NCI-H2227 (cell line): ENCODE data around the gene MAGEA3.
"Not testable (repeated sequence)": the region's sequence is repeated elsewhere in the genome, so short reads cannot be mapped to it uniquely, and the experiment has no call there.

Experiments
- DNase-seq: peaks from one replicate; lab custom pipeline; 2025; ENCODE audit not compliant: unreplicated experiment; lab: John Stamatoyannopoulos, UW

The MAGEA3 gene, protein sequence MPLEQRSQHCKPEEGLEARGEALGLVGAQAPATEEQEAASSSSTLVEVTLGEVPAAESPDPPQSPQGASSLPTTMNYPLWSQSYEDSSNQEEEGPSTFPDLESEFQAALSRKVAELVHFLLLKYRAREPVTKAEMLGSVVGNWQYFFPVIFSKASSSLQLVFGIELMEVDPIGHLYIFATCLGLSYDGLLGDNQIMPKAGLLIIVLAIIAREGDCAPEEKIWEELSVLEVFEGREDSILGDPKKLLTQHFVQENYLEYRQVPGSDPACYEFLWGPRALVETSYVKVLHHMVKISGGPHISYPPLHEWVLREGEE

DNA sequence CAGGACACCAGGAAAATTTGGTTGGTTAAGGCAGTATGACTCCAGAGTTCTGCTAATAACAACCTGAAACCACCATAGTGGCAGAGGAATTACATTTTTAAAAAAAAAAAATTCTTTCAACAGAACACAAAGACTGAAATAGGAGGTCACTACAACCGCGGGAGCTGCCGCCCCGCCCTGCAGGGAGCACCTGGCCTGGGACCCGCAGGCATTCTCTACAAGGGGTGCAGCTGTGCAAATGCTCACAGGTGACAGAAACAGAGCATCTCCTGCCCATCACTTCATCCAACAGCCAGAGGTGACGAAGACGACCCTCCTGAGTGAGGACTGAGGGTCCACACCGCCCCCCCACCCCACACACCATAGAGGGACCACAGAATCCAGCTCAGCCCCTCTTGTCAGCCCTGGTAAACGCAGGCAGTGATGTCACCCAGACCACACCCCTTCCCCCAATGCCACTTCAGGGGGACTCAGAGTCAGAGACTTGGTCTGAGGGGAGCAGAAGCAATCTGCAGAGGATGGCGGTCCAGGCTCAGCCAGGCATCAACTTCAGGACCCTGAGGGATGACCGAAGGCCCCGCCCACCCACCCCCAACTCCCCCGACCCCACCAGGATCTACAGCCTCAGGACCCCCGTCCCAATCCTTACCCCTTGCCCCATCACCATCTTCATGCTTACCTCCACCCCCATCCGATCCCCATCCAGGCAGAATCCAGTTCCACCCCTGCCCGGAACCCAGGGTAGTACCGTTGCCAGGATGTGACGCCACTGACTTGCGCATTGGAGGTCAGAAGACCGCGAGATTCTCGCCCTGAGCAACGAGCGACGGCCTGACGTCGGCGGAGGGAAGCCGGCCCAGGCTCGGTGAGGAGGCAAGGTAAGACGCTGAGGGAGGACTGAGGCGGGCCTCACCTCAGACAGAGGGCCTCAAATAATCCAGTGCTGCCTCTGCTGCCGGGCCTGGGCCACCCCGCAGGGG is at the start of gene MAGEA3:
Gene MAGEA3, plus strand, starts transcription at position 843 of the 980 bp plus-strand sequence. CDS start 2,039 bp downstream, outside the sequence.
- not testable (repeated sequence) for DNase-seq

DNA sequence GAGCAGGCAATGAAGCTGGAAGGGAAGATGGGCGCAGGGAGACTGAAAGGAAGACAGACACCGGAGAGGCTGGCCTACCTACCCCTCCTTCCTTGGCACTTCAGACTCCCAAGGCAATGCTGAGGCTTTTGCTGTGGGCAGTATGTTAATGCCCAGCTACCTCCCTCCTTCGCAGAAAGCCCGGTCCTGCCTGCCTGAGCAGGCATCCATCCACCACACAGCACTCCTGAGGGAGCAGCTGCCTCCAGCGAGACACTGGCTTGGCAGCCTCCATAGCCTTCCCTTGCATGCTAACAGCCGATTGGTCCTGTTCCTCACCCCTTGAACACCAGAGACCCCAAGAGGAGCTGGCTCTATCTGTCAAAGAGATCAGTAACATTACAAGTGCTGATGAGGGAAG is 46.5 kb upstream of the MAGEA3 start:
- DNase-seq, result no peak

DNA sequence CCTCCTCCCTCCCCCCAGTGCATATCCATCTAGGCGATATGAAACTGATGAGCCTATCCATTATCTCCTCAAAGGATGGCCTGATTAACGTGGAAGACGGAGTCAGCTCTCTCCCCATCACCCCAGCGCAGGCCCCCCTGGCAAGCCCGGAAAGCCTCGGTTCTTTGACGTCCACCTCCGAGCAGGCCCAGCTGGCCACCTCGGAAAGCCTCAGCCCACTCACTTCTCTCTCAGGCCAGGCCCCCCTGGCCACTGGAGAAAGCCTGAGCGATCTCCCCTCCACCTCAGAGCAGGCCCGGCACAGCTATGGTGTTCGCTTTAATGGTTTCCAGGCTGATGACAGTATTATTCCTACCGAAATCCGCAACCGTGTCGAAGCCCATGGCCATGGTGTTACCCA is 46.1 kb upstream of the MAGEA3 start:
- no peak for DNase-seq

DNA sequence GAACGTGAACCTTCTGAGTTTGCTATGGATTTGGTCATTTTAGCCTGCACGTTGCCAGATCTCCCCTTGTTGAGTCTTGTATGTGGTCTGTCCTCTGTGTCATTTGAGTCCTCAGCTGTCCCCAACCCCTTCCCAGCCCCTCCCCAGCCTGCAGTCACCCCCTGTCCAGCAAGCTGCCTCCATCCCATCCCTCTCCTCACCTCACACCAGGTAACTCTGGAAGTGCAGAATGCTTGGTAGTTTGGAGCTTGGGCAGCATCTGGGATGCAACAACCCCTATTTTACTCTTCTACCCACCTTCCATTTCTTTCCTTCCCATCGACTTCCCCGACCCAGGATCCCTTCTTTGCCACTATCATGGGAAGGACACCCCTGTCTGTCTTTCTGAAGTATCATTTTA is 42.5 kb upstream of the MAGEA3 start:
- DNase-seq, result no peak

DNA sequence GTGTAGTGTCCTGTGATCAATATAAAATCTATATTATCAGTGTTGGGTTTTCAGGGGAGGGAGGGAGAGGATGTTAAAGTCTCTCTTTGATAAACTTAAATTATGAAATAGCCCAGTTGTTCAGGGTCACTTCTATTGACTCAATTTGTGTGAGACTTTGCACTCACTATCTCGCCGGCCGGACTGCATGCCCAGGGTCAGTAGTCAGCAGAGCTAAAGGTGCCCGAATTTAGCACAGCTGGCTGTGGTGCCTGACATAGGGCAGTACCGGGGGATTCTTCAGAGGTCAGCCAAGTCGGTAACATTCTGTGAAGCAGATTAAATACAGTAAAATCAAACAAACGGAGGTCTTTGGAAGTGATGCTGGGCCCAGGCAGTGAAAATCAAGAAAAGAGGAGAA is 41.7 kb upstream of the MAGEA3 start:
- DNase-seq, result no peak

DNA sequence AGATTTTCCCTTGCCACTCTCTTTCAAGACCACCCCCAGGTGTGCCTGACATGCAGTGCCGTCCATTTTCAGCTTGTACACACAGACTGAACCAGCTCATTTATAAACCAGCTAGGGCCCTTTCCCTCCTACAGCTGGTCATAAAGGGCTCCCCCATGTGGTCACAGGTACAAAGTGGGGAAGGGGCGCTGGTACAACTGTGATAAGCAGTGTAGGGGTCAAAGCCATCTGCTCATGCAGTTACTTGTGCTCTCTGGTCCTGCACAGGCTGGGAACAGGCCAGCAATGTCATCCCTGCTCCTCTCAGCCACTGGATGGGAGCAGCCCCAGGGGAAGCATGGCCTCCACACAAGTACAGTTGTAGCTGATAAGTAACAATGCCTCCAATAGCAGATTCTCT is 40.3 kb upstream of the MAGEA3 start:
- no peak for DNase-seq

DNA sequence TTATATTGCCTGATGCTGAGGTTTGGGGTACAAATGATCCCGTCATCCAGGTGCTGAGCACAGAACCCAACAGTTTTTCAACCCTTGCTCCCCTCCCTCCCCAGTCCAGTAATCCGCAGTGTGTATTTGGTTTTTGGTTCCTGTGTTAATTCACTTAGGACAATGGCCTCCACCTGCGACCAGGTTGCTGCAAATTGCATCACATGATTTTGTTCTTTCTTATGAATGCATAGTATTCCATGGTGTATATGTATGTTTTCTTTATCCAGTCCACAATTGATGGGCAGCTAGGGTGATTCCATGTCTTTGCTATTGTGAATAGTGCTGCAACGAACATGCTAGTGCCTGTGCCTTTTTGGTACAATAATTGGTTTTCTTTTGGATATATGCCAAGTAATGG is 35.5 kb upstream of the MAGEA3 start:
- no peak for DNase-seq

DNA sequence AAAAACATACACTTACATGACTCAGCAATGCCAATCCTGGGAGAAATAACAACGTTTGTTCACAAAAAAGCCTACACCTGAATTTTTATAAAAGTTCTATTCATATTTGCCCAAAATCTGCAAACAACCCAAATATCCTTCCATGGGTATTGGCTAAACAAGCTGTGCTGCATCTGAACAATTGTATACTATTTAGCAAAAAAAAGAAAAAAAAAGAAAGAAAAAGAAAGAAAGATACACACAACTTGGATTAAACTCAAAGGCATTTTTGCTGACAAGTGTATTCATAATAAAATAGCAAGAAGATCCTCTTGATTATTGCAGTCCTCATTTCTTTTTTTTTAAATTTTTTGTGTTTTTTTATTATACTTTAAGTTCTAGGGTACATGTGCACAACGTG is 24.5 kb upstream of the MAGEA3 start:
- no peak for DNase-seq

DNA sequence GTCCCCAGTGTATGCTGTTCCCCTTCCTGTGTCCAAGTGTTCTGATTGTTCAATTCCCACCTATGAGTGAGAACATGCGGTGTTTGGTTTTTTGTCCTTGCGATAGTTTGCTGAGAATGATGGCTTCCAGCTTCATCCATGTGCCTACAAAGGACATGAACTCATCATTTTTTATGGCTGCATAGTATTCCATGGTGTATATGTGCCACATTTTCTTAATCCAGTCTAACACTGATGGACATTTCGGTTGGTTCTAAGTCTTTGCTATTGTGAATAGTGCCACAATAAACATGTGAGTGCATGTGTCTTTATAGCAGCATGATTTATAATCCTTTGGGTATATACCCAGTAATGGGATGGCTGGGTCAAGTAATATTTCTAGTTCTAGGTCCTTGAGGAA is 23.9 kb upstream of the MAGEA3 start:
- not testable (repeated sequence) for DNase-seq

DNA sequence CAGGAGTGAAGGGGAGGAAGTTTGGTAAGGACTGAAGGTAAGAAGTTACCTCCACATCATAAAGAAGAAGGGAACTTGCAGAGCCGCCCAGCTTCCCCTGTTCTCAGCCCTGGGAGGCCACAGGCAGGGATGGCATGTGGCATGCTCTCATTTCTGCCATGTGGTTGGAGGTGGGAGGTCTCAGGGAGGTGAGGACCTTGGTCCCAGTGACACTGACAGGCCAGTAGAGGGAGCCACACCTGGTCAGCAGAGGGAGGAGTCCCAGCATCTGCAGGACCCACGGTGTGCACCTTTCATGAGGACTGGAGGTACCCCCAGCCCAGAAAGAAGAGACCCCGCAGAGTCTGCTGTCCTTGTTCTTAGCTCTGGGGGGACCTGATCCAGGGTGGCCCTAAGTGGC is 17.6 kb upstream of the MAGEA3 start:
- DNase-seq, result not testable (repeated sequence)

DNA sequence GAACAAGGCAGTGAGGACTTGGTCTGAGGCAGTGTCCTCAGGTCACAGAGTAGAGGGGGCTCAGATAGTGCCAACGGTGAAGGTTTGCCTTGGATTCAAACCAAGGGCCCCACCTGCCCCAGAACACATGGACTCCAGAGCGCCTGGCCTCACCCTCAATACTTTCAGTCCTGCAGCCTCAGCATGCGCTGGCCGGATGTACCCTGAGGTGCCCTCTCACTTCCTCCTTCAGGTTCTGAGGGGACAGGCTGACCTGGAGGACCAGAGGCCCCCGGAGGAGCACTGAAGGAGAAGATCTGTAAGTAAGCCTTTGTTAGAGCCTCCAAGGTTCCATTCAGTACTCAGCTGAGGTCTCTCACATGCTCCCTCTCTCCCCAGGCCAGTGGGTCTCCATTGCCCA is 1.8 kb downstream of the MAGEA3 start:
- DNase-seq, result not testable (repeated sequence)

DNA sequence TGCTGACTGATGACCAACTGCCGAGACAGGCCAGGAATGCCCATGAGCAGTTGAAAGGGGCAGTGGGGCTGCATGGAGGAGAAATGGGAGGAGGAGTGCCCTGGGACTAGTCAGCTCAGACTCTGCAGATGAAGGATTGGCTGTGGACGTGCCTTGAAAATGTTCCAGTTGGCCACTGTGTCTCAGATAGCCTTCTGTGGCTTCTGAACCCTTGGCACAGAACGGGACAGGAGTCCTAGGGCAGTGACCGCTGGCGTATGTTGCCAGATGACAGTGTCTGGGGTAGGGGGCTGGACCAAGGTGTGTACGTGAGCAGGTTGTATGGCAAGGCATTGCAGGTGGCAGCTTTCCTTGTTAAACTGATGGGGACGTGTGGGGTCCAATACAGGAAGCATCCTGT is 7.9 kb downstream of the MAGEA3 start:
- DNase-seq, result not testable (repeated sequence)

DNA sequence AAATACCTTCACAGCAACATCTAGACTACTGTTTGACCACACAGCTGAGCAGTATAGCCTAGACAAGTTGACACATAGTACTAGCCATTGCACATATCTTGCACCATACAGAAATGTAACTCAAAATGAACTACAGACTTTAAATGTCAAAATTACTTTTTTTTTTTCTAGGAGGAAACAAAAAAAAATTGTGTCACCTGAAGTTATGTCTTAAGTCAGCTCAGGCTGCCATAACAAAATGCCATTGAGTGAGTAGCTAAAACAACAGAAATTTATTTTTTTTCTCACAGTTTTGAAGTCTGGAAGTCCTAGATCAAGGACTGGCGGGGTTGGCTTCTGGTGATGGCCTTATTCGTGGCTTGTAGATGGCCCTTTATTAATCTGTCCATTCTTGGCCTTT is 10.6 kb downstream of the MAGEA3 start, which contains the start of gene CSAG2:
Gene CSAG2, minus strand, starts transcription at position 101 of the 400 bp plus-strand sequence. CDS start 161 bp downstream, outside the sequence.
- DNase-seq, result not testable (repeated sequence)

DNA sequence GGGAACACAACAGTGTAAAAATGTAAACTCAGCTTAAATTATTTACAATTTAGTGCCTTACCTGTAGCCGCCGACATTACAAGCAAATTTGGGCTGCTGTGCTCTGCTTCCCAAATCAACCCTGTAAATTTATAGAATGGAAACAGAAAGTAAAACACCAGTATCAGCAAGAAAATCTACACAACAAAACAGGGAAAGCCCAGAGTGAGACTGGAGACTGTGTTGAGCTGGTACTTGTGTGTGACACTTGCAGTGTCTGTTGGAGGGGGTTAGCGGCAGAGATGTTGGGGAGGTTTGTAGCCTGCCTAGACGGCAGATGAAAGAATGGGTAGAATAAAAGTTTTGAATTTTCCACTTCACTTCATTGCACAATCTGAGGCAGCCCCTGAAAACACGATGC is 14.6 kb downstream of the MAGEA3 start:
- DNase-seq, result not testable (repeated sequence)

DNA sequence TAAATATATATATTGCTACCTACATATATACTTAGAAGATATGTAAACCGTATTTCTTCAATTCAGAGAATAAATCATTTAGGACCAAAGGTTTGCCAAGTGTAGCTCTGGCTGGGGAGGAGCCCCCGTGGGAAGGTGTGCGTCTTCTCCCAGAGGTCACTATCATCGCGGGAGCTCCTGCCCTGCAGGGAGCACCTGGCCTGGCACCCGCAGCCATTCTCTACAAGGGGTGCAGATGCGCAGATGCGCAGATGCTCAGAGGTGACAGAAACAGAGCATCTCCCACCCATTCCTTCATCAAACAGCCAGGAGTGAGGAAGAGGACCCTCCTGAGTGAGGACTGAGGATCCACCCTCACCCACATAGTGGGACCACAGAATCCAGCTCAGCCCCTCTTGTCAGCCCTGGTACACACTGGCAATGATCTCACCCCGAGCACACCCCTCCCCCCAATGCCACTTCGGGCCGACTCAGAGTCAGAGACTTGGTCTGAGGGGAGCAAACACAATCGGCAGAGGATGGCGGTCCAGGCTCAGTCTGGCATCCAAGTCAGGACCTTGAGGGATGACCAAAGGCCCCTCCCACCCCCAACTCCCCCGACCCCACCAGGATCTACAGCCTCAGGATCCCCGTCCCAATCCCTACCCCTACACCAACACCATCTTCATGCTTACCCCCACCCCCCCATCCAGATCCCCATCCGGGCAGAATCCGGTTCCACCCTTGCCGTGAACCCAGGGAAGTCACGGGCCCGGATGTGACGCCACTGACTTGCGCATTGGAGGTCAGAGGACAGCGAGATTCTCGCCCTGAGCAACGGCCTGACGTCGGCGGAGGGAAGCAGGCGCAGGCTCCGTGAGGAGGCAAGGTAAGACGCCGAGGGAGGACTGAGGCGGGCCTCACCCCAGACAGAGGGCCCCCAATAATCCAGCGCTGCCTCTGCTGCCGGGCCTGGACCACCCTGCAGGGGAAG is 15.5 kb downstream of the MAGEA3 start, which contains the start of gene MAGEA2B:
Gene MAGEA2B, plus strand, starts transcription at position 814 of the 973 bp plus-strand sequence. CDS start 2,479 bp downstream, outside the sequence.
- DNase-seq, result not testable (repeated sequence)

DNA sequence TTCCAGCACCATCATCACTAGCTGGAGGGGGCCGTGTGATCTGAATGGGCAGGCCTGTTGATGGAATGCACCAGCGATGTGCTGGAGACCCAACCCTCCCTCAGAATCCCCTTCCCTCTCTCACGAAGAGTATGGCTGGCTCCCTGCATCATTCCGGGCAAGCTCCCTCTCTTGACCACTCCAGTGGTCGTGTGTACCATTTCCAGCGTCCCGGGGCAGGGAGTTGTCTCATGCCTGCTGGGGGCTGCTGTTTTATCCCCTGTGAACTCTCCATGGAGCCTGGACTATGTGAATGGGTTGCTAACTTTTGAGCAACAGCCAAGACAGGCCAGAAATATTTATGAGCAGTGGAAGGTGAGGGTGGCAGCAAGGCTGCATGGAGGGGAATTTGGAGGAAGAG is 26.8 kb downstream of the MAGEA3 start:
- no peak for DNase-seq

DNA sequence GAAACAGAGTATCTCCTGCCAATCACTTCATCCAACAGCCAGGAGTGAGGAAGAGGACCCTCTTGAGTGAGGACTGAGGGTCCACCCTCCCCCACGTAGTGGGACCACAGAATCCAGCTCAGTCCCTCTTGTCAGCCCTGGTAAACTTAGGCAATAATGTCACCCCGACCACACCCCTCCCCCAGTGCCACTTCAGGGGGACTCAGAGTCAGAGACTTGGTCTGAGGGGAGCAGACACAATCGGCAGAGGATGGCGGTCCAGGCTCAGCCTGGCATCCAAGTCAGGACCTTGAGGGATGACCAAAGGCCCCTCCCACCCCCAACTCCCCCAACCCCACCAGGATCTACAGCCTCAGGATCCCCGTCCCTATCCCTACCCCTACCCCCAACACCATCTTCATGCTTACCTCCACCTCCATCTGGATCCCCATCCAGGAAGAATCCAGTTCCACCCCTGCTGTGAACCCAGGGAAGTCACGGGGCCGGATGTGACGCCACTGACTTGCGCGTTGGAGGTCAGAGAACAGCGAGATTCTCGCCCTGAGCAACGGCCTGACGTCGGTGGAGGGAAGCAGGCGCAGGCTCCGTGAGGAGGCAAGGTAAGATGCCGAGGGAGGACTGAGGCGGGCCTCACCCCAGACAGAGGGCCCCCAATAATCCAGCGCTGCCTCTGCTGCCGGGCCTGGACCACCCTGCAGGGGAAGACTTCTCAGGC is 34.8 kb downstream of the MAGEA3 start, which contains the start of the genes CSAG1 and MAGEA12:
Gene CSAG1, minus strand, starts transcription at position 461 of the 715 bp plus-strand sequence. CDS start 1,261 bp downstream, outside the sequence.
Gene MAGEA12, plus strand, starts transcription at position 497 of the 715 bp plus-strand sequence. CDS start 2,405 bp downstream, outside the sequence.
- DNase-seq, result peak; percentile 91

DNA sequence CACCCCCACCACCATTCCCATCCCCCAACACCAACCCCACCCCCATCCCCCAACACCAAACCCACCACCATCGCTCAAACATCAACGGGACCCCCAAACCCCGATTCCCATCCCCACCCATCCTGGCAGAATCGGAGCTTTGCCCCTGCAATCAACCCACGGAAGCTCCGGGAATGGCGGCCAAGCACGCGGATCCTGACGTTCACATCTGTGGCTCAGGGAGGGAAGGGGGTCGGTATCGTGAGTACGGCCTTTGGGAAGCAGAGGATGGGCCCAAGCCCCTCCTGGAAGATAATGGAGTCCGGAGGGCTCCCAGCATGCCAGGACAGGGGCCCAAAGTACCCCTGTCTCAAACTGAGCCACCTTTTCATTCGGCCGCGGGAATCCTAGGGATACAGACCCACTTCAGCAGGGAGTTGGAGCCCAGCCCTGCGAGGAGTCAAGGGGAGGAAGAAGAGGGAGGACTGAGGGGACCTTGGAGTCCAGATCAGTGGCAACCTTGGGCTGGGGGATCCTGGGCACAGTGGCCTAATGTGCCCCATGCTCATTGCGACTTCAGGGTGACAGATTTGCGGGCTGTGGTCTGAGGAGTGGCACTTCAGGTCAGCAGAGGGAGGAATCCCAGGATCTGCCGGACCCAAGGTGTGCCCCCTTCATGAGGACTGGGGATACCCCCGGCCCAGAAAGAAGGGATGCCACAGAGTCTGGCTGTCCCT is 35.7 kb downstream of the MAGEA3 start:
- not testable (repeated sequence) for DNase-seq

DNA sequence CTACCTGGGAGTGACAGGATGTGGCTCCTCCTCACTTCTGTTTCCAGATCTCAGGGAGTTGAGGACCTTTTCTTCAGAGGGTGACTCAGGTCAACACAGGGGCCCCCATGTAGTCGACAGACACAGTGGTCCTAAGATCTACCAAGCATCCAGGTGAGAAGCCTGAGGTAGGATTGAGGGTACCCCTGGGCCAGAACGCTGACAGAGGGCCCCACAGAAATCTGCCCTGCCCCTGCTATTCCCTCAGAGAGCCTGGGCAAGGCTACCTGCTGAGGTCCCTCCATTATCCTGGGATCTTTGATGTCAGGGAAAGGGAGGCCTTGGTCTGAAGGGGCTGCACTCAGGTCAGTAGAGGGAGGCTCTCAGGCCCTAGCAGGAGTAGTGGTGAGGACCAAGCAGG is 36.5 kb downstream of the MAGEA3 start:
- no peak for DNase-seq
